Hematopoietic multipotent progenitor cell treated with erythropoietin and hydrocortisone succinate and interleukin-3 and kit ligand, for 6 days (in vitro differentiated cells): ENCODE results near the gene AUP1.

Experiments used
- DNase-seq: peaks from one replicate; pipeline ENCODE4 v3.0.0-alpha.2; 2015

The AUP1 gene

DNA sequence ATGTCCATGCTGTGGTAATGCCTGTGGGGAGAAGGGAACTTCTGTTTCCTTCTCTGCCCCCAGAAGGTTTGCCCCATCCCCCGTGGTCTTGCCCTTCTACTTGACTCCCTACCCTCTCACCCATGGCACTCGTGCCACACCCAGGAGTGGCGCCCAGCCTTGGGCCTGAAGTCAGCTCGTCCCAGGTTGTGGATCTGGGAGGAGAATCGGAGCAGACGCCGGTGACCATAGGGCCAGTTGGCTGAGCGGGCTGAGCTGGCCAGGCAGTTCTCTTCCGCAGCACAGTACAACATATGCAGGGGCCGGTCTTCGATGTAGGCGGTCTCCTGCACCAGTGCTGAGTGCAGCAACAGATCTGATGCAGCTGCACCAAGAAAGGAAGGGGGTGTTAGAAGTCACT, 4.9 kb upstream of the AUP1 start:
- DNase-seq = no peak

DNA sequence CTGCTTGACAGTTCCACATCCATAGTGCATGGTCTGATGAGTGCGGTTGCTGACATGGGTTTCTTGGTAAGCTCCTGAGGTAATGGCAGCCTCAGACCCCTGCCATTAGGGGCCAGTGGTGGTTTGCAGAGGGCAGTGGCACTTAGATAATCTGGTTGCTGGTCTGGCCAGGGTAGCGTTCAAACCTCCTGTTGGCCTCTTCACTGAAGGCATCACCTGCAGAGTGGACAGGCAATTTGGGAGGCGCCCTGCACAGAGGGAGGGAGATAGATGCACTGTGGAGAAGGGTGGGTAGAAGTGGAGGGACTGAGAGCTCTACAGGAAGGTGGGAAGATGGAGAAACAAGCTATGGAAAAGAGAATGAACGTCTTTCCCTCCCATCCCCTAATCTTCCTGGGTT, 4.0 kb upstream of the AUP1 start:
- DNase-seq = no peak

DNA sequence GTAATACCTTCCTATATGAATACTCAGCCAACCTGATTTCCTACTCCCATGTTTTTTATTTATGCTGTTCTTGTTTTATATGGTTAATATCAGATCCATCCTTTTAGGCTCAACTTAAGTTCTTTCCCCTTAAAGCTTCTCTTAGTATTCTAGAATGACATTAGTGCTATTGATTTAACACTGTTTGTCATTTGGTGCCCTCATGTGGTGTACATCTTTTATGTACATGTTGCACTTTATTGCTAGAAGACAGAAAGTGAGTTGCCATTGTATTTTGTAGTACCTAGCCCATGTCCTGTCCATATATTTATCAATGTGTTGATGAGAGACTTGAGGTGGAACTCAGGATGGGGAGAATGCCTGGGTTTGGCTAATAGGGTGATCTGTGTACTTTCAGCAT, 2.7 kb upstream of the AUP1 start:
- DNase-seq = peak; percentile 82

DNA sequence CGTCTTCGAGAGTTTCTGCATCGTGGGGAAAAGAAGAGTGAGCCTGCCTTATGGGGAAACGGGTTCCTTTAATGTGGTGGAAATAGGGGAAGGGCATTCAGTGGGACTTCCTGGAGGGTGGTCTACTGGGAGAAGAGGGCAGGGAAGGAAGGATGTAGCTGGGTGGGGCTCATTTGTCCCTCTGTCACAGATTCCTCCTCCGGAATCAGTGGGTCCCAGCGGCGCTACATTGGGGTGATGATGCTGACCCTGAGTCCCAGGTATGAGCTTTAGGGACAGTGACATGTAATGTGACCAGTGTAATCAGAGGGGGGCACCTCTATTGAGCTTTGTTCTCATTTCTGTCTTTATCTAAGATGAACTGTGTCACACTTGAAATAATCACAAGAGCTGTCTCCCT, 2.2 kb upstream of the AUP1 start:
- DNase-seq = no peak

DNA sequence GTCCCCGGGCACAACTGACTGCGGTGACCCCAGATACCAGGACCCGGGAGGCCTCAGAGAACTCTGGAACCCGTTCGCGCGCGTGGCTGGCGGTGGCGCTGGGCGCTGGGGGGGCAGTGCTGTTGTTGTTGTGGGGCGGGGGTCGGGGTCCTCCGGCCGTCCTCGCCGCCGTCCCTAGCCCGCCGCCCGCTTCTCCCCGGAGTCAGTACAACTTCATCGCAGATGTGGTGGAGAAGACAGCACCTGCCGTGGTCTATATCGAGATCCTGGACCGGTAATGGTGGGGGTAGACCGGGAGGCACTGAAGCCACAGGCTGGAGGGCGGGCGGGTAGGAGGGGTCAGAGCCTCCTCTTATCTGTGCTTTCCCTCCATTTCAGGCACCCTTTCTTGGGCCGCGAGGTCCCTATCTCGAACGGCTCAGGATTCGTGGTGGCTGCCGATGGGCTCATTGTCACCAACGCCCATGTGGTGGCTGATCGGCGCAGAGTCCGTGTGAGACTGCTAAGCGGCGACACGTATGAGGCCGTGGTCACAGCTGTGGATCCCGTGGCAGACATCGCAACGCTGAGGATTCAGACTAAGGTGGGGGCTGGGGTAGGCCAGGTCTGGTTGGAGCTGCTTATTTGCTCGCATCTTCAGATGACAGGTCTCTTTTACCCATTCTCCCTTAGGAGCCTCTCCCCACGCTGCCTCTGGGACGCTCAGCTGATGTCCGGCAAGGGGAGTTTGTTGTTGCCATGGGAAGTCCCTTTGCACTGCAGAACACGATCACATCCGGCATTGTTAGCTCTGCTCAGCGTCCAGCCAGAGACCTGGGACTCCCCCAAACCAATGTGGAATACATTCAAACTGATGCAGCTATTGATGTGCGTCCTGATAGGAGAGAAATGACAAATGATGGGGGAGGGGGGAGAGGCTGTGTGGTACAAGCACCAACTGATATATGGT, 1.0 kb upstream of the AUP1 start:
- DNase-seq = peak; percentile 98

DNA sequence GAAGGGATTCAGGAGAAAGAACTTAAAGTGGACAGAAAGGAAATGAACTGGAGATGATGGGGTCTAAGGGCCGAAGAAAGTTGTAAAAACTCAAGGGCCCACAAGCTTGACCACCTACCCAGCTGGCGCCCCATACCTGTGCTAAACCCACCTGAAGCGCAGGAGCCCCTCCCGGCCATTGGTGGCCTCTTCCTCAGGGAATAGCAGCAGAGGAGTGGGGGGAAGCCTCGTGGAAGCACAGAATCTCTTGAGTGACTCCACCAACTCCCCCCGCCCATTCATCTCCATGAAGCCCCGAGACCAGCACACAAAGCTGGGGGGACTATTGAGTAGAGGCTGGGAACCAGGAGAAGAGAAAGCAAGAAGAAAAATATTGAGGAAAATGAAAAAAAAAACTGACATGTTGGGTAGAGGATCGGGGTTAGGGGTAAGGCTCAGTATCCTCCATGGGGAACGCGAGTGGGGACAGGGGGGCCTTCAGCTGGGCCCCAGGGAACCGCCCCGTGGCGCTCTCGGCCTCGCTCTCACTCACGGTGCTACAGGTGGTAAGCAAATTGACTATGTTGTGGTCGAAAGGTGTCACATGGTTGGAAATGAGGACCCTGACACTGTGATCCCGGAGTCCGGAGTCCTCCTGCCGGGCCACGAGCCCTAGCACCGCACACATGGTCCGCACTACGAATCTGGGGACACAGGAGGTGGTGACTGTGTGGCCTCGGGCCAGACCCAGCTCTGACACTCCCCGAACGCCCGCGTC, 728 bp downstream of the AUP1 start:
- DNase-seq = no peak

DNA sequence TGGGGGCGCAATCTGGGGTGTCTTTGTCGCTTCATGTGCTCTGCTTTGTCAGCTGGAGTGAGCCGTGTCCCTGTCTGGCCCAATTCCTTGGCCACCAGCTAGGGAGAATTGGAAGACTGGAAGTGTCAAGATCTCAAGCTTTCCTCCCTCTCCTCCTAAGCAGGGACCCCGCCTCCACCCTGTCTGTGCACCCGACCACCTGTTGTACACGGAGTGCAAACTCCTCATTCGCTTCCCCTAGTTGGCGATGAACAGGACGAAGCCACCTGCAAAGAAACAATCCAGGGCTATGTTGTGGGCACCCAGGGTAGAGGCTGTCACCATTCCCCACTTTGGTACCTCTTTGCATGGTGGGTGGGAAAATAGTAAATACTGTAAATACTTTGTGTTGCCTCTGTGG, 1.8 kb downstream of the AUP1 start:
- no peak for DNase-seq

DNA sequence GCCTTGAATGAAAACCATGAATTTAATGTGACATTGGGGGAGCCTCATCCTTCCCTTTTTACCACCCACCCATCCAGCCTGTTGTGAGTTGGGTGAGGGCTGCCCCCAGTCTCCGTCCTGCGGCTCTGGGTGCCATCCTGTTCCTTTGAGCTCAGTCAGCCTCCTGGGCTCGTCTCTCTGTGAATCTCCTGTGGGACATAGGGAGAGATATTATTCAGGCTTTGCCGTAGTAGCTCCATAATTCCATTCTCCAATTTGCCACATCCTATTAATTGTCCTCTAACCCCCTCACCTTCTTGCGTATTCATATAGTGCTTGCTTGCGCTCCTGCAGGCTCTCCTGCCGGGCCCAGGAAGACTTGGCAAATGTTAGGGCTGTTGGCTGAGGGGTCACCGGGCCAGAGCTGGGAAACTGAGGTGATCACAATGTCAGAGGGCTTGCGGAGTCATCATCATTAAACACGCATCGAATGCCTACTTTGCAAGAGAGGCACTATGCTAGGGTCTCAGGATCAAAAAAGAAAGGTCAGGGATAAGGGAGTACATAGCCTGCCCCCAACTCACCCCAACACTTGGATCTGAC, 2.8 kb downstream of the AUP1 start:
- DNase-seq = no peak

DNA sequence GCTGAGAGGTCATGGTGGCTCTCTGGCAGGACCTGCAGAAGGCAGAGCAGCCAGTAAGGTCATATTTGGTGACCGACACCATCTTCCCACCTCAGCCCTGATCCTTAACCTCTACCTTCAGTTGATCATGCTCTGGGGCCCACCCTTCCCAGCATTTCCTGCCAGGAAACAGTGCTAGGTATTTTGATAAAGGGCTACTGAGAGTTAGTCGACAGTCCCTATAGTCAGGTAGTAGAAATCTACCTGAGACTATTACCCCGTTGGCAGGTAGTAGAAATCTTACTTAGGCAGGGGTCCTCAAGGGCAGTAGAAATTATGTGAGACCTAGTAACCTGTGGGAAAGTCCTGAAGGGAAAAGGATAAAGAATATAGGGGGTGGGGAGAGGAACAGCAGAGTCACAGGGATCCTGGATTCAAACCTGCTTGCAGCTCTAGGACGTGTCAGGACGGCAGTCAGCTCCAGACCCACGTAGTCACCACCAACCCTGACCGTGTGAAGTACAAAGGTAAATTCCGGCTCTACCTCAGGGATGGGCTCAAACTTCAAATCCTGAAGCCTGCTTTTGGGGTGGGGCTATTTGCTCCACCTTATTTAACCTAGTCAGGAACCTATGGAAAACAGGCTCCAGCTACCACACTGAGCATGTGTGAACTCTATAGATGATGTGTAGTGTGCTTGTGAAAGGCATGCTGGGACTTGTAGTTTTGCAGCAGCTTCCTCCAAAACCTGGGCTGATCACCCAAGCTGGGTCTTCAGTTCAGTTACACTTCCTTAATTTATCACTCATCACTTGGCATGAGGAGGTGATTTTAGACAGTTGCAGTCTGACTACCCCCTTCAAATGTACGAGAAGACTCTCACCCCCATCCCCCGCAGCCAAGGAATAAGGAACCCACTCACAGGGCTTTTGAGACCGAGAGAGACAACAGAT, 3.5 kb downstream of the AUP1 start, which contains the start of gene DQX1:
DQX1 (minus strand) TSS at position 515 of the 932 bp plus-strand sequence; CDS start at position 13, 502 bp downstream.
- DNase-seq = peak; percentile 74

DNA sequence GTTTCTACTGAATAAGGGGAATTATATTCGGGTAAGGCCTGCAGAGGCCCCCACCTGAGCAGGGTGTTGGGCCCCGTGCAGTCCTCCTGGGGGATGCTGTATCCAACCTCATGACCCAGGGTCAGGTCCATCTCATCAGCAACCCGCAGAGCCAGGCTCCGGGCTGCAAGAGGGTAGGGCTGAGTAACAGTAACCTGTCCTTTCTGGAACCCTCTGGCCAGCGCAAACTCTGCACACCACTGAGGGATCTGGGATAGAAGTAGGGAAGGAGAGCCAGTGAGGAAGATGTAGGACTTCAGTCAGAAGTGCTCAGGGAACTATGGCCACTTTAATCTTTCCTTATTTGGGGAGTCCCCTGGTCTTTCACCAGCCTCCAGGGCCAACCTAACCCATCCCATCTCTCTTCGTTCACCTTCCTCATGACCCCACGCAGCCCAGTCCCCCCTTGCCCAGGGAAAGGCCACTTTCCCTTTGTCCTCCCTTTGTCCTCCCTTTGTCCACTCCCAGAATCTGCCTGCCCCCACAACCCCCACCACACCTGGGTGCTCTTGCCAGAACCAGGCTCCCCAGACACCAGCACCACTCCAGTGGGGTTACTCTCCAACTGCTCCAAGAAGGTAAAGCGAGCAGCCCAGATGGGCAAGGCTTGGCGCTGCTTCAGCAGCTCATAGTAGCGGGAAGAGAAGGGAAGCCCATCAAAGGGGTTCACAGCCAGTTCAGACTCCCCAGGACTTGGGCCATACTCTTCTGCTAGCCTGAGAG, 4.4 kb downstream of the AUP1 start:
- DNase-seq = no peak

DNA sequence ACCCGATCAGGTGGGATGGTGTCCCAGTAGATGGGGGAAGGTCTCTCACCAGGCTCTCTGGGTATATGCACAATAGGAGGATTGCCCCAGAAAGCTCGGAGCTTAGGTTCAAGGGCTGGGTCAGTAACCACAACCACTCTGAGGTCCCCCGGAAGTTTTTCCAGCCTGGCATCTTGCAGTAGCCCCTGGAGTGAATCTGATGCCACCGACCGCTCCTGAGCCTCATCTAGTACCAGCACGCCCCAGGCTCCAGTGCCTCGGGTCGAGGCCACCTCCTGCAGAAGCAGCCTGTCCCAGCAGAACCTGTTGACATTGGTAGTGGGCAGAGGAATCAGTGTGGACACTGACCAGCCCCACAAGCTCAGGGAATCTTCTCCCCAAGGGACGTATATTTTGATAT, 5.5 kb downstream of the AUP1 start:
- no peak for DNase-seq

DNA sequence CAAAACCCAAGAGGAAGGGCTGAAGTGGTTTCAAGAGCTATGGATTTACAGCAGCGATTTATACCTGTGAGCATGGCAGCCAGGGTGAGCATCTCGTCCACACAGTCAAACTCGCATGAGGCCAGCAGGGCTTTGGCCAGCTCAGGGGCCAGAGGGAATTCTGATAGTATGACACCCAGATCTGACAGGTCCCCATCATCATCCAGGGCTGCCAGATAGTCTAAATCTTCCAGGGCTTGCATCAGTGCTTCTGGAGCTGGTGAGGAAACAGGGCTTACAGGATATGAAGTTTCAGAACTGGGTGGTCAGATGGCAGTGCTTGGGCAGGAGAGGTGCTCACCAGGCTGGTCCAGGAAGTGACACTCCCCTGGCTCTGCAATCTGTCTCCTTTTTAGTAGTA, 7.0 kb downstream of the AUP1 start:
- DNase-seq = no peak

DNA sequence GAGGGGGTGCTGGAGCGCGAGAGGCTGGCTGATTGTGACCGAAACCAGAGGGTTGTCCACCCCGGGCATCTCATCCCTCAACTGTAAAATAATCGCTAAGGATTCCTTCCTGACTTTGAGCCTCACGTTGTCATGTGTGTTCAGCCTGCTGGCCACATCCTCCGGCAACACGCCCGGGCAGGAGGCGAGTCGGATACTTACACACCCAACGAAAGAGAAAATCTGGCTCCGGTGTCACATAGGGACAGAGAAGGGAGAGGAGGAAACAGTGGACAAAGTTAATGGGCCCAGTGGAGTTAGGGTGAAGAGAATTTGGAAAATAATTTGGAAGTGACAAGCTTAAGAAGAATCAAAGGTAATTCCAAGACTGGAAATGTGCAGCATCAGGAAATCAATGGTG, 12.9 kb downstream of the AUP1 start:
- no peak for DNase-seq

DNA sequence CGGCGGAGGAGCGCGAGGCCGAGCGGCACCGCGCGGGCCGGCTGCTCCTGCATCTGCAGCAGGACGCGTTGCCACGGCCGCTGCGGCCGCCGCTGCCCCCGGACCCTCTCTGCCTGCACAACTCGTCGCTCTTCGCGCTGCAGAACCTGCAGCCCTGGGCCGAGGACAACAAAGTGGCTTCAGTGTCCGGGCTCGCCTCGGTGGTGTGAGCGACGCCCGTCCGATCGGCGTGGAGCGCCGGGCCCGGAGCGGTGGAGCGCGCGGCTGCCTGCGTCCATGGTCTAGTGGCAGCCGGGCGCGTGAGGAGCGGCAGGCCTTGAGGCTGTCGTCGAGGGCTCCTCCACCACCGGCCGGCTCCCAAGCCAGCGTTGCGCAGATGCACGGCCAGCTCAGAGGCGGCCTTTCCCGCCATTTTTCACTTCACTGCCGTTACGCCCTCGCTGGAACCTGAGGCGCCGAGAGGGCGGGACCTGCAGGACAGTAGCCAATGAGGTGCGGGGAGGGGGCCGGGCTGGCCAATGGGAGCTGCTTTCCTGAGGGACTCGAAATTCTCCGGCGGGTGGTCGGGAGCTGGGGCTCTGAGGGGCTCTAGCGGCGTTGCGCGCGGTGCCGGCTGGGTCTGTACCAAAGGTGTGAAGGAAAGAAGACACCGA, 13.4 kb downstream of the AUP1 start:
- peak; percentile 88 for DNase-seq

DNA sequence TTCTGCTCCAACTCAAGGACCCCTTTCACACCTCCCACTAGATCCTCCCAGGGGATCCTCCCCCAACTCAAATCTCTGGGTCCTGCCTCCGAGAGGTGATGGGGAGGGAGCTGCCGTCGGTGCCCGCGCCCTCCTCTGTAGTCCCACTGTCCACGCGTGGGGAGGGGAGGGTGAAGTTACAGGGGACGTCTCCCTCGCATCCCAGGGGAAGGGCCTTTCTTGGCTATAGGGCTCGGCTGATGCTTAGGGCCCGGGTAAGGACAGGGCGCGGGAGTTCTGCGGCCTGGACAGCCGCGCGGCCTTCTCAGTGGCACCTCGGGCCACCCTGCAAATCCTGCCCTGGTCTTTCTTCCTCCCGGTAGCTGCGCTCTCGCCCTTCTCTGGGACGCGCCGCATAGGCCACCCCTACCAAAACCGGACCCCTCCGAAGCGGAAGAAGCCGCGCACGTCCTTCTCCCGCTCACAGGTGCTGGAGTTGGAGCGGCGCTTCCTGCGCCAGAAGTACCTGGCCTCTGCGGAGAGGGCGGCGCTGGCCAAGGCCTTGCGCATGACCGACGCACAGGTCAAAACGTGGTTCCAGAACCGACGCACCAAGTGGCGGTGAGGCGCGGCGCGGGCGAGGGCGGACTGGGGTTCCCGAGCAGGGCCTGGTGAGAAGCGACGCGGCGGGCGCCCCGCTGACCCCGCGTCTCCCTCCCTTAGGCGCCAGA, 14.1 kb downstream of the AUP1 start:
- no peak for DNase-seq

DNA sequence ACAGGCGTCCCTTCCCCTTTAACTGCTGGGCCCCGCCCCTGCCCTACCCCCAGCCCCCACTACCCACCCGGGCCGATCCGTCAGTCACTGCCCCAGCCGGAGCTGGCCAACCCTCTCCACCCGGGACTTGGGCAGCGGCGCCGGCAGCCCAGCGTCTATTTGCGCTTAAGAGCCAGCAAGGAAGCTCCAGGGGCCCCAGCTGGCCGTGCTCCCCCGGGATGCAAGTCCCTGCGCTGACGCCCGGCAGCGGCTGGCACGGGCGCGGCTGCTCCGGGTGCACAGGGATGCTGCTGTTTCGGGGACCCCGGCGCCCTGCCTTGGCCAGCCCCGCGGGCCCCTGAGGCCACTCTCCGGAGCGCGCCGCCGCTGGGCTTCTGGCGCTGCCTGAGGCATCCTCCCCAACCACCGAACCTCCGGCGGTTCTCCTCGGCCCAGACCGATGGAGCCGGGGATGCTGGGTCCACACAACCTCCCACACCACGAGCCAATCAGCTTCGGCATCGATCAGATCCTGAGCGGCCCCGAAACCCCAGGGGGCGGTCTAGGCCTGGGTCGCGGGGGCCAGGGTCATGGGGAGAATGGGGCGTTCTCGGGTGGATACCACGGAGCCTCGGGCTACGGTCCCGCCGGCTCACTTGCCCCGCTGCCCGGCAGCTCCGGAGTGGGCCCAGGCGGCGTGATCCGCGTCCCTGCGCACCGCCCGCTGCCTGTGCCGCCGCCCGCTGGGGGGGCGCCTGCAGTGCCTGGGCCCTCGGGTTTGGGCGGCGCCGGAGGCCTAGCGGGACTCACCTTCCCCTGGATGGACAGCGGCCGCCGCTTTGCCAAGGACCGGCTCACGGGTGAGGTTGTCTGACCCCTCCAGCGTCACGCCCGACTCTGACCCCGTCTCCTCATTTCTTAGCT, 14.9 kb downstream of the AUP1 start, which contains the start of gene TLX2:
TLX2 (plus strand) TSS at position 83 of the 903 bp plus-strand sequence; CDS start at position 440, 357 bp downstream.
- no peak for DNase-seq

DNA sequence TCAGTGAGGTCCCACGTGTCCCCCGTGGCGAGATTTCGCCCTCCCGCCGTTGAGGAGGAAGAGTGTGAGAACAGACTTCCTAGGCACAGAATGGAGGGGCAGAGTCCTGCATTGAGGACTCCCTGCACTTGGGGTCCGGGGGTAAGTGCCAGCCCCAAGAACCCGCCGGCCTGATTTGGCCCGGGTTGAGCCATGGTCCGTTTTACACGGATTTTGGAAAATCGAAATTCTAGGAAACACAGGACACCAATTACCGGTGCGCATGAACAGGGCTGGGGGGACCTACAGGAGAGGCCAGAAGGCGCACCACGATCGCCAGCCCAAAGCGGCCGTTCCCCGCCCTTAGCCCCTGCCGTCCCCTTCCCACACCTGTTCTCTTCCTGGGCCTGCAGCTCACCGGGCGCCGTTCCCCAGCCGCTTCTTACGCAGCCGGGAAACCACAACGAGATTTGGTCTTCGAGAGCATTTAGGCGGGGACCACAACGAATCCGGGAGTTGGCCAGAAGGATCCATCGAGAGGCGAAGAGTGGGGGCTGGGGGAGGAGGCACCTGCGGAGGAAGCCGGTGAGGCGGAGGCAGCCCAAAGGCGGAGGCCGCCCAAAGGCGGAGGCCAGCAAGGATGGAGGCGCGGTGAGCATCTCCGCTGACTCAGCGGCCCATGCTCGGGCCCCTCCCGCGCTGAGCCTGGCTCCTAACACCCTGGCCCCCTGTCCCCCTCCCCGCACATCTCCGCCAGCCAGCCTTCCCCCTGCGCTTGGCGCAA, 15.7 kb downstream of the AUP1 start:
- no peak for DNase-seq
